ENCODE data around the gene DLX4. TPM values are rescaled to one million over a fixed set of nuclear protein-coding genes. Genes with fewer than 3 reads are reported as not detected.

Gene DLX4
- total RNA-seq, 2 donors from 2014 or later = 0.13 to 0.27 TPM

- intact Hi-C loops (cut with DNase I) = loop anchor here (2.0 to 5.0 kb wide), 4 partner anchors 114 to 429 kb away; no protein-coding TSS in a partner anchor
- DNase-seq (no peak), ATAC-seq (no peak)
Measured at GRCh38 chr17:49996121-49996494, 27.1 kb downstream of the DLX4 start.

- DNase-seq (peak; percentile 67), ATAC-seq (peak; percentile 36 to 51)
- intact Hi-C loops (cut with DNase I) = loop anchor here (1.0 to 5.0 kb wide), 5 partner anchors 114 to 429 kb away; no protein-coding TSS in a partner anchor
Measured at GRCh38 chr17:49996495-49997300, 27.7 kb downstream of the DLX4 start.

DNA sequence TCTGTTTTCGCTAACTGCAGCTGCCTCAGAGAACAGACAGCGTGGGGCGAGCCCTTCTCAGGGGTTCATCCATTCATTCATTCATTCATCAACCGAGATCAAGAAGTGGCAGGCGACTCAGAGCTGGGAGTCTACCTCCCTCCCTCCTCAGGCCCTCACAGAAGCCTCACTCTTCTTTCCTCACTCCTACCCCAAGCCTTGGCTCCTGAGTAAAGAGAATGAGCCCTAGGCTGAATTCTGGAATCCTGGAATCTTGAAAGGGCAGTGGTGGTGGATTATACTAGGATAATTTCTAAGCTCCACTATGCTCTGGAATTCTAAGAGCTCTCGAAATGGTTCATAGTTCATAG, 28.3 kb downstream of the DLX4 start:
- intact Hi-C loops (cut with DNase I) = loop anchor here (1.0 to 5.0 kb wide), 5 partner anchors 115 to 430 kb away; no protein-coding TSS in a partner anchor
- ATAC-seq (no peak), DNase-seq (no peak)

GRCh38 chr17:49997773-49998703, 29.0 kb downstream of the DLX4 start:
- intact Hi-C loops (cut with DNase I) = loop anchor here (1.0 to 5.0 kb wide), 6 partner anchors 116 to 431 kb away; no protein-coding TSS in a partner anchor
- ATAC-seq = peak; percentile 78 to 80
- peak; percentile 77 for DNase-seq

DNA sequence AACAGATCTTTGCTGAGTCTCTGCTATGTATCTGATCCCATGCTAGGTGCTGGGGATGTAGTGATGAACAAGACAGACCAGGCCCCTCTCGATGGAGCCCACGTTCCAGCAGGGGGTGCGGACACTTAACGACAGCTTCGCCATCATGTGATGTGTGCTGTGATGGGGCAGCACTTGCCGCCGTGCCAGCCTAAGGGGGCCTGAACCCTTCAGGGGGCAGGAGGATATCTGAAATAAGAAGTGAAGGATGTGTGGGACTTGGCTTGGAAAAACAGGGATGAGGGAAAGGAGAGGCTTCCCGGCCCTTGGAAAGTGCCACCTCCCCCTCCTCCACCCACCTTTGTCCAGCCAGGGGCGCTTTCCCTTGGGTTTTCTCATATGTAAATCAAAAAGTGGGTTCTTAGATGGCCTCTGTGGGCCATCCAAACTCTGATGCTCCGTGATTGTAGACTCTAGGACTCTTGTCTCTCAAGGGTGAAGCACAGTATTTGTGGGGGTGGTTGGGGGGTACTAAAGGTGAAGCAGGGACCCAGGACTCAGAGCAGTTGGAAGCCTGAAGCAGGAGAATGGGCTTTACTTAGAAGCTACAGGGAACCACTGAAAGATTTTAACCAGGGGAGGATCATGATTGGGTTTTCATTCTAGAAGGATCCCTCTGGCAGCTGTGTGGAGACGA, 30.0 kb downstream of the DLX4 start:
- DNase-seq = no peak
- intact Hi-C loops (cut with DNase I) = loop anchor here (1.0 to 5.0 kb wide), 4 partner anchors 117 to 432 kb away; no protein-coding TSS in a partner anchor
- no peak for ATAC-seq

DNA sequence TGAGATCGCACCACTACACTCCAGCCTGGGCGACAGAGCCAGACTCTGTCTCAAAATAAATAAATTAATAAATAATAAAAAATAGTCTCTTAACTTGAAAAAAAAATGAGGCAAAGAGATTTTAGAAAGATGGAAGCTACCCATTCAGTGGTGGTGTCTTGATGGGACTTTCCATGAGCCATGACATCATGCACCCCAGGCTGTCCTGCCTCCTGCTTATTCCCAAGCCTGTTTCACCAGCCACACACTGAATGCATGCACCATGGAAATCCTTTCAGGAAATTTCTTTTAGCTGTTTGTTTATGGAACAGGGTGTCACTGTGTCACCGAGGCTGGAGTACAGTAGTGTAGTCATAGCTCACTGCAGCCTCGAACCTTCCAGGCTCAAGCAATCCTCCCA, 34.9 kb downstream of the DLX4 start:
- ATAC-seq (no peak), DNase-seq (no peak)
- intact Hi-C loops (cut with DNase I) = no loop called here

GRCh38 chr17:50009282-50009681, 40.3 kb downstream of the DLX4 start:
- ATAC-seq (no peak), DNase-seq (no peak)
- intact Hi-C loops (cut with DNase I) = no loop called here

GRCh38 chr17:50013079-50013478, 44.1 kb downstream of the DLX4 start:
- intact Hi-C loops (cut with DNase I) = no loop called here
- DNase-seq = no peak
- ATAC-seq = no peak

DNA sequence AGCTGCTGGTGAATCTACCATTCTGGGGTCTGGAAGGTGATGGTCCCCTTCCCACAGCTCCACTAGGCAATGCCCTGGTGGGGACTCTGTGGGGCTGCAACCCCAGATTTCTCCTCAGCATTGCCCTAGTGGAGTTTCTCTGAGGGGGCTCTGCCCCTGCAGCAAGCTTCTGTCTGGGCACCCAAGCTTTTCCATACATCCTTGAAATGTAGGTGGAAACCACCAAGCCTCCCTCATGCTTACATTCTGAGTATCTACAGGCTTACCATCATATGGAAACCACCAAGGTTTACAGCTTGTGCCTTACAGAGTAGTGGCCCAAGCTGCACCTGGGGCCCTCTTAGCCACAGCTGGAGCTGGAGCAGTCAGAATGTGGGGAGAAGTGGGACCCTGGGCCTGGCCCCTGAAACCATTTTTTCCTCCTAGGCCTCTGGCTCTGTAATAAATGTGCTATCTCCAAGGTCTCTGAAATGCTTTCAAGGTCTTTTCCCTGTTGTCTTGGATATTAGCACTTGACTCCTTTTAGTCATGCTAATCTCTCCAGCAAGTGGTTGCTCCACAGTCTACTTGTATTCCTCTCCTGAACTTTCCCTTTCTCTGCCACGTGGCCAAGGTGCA, 45.6 kb downstream of the DLX4 start:
- intact Hi-C loops (cut with DNase I) = no loop called here
- no peak for ATAC-seq

GRCh38 chr17:50015146-50015545, 46.2 kb downstream of the DLX4 start:
- DNase-seq = no peak
- no peak for ATAC-seq
- intact Hi-C loops (cut with DNase I) = no loop called here

More for the DNA sequence above, 45.6 kb downstream of the DLX4 start:
- DNase-seq = no peak

DNA sequence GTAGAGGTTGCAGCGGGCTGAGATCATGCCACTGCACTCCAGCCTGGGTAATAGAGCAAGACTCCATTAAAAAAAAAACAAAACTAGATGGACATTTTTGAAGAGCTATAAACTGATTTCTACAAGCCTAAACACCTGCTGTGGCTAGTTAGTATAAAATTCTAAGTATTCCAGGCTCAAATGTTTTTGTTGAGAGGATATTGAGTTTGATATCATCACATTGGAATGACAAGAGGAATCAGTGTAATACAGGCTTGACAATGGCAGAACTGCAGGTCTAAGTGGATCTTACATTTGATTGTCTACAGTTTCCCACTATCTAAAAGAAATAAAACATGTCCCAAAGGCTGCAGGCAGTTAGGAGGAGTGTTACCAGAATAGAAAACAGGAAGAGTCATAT, 49.9 kb downstream of the DLX4 start:
- DNase-seq (no peak), ATAC-seq (no peak)
- intact Hi-C loops (cut with DNase I) = no loop called here

- intact Hi-C loops (cut with DNase I) = no loop called here
- no peak for DNase-seq
- no peak for ATAC-seq
Measured at GRCh38 chr17:50020841-50021599, 52.0 kb downstream of the DLX4 start.

DNA sequence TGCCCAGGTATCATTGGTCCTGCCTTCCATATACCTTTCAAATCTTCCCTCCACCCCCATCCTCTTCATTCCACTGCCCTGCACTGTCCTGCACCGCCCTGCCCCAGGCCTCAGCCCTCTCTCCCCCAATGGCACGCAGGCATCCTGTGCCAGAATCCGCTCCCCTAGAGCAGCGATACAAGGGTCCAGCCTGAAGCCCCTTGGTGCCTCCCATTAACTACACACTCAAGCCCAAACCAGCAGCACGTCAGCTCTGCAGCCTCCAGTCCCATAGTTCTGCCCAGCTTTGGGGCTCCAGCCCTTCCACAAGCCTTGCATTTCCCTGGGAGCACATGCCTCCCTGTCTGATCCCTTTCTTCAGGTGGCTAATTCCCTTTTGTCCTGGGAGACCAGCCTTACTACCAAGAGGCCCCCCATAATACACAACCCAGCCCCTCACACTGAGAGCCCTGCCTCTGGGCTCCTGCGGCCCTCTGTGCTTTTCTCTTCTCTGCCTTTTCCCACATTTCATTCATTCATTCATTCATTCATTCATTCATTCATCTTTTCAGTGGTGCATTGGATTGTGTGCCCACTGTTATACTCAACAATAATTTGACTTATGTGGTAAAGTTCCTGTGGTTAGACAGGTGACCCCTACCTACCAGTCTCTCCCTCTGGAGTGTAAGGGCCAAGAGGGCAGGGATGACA, 52.8 kb downstream of the DLX4 start:
- intact Hi-C loops (cut with DNase I) = no loop called here

GRCh38 chr17:50022463-50023130, 53.6 kb downstream of the DLX4 start:
- no peak for DNase-seq
- no peak for ATAC-seq
- intact Hi-C loops (cut with DNase I) = no loop called here

More for the DNA sequence above, 52.8 kb downstream of the DLX4 start:
- DNase-seq (no peak), ATAC-seq (no peak)

- DNase-seq = no peak
- intact Hi-C loops (cut with DNase I) = no loop called here
Measured at GRCh38 chr17:50023520-50023919, 54.5 kb downstream of the DLX4 start.

More at GRCh38 chr17:50023520-50023919, 54.5 kb downstream of the DLX4 start:
- no peak for ATAC-seq
